Calu3 (cell line): ENCODE results near the gene MYO9A. TPM values are rescaled to one million over a fixed set of nuclear protein-coding genes. Genes with fewer than 3 reads are reported as not detected.

ENCODE experiments used
- BruUV-seq: library from RNA; stranded (reverse); fragments of 400-500 nt; replicated peaks from 2 replicates; lab custom pipeline; 2021; lab: Mats Ljungman, UMichigan
- CTCF ChIA-PET: fragments of 300-600 bp; sonication (Branson Sonifier 250); formaldehyde crosslinking; loops from one replicate; lab custom pipeline; 2022; ENCODE audit warnings: antibody characterized with exemption; lab: Charles Lee
- DNase-seq: peaks from one replicate; pipeline ENCODE4 v3.0.0; 2022
- H3K27ac Mint-ChIP-seq: one replicate; pipeline ENCODE4 v1.8.0; 2022; ENCODE audit warnings: mixed read lengths; ENCODE audit not compliant: unreplicated experiment
- H3K27me3 Mint-ChIP-seq: one replicate; pipeline ENCODE4 v1.8.0; 2022; ENCODE audit warnings: mixed read lengths; ENCODE audit not compliant: unreplicated experiment
- H3K36me3 Mint-ChIP-seq: one replicate; pipeline ENCODE4 v1.8.0; 2022; ENCODE audit warnings: mild to moderate bottlenecking, moderate library complexity, mixed read lengths; ENCODE audit not compliant: insufficient read depth, unreplicated experiment
- H3K4me1 Mint-ChIP-seq: one replicate; pipeline ENCODE4 v1.8.0; 2022; ENCODE audit warnings: mild to moderate bottlenecking, low read depth, mixed read lengths; ENCODE audit not compliant: unreplicated experiment
- H3K4me3 Mint-ChIP-seq: one replicate; pipeline ENCODE4 v1.8.0; 2022; ENCODE audit warnings: mild to moderate bottlenecking, low read depth, moderate library complexity, mixed read lengths; ENCODE audit not compliant: unreplicated experiment
- H3K9me3 Mint-ChIP-seq: one replicate; pipeline ENCODE4 v1.8.0; 2022; ENCODE audit warnings: low read depth, mixed read lengths; ENCODE audit not compliant: unreplicated experiment
- intact Hi-C: fragments of 100-400 bp; cut with micrococcal nuclease; formaldehyde crosslinking; loops from one replicate; pipeline ENCODE4 v1.10.0; 2022; ENCODE audit not compliant: unreplicated experiment
- total RNA-seq: library from RNA; stranded (reverse); gene quantifications from 2 replicates; pipeline ENCODE4 v1.2.3, GENCODE V29; 2022
- TF ChIP-seq, protein P1 (sequence below): fragments of 200-600 bp; IDR thresholded peaks from one replicate; pipeline ENCODE4 v1.8.0; 2022; ENCODE audit warnings: antibody characterized with exemption; ENCODE audit not compliant: unreplicated experiment

MYO9A gene
- total RNA-seq, 1 experiment from 2014 or later = 32.8 TPM

- Mint-ChIP-seq H3K36me3 (no peaks in the 10 kb centered on the region), H3K9me3 (no peaks in the 10 kb centered on the region), H3K4me1 (no peaks in the 10 kb centered on the region), H3K27me3 (no peaks in the 10 kb centered on the region), H3K4me3 (no peak overlapping the region), H3K27ac (no peak overlapping the region)
- intact Hi-C loops = no loop called here
- CTCF ChIA-PET = no interaction called here
- DNase-seq = no peak
- TF ChIP-seq, protein P1, sequence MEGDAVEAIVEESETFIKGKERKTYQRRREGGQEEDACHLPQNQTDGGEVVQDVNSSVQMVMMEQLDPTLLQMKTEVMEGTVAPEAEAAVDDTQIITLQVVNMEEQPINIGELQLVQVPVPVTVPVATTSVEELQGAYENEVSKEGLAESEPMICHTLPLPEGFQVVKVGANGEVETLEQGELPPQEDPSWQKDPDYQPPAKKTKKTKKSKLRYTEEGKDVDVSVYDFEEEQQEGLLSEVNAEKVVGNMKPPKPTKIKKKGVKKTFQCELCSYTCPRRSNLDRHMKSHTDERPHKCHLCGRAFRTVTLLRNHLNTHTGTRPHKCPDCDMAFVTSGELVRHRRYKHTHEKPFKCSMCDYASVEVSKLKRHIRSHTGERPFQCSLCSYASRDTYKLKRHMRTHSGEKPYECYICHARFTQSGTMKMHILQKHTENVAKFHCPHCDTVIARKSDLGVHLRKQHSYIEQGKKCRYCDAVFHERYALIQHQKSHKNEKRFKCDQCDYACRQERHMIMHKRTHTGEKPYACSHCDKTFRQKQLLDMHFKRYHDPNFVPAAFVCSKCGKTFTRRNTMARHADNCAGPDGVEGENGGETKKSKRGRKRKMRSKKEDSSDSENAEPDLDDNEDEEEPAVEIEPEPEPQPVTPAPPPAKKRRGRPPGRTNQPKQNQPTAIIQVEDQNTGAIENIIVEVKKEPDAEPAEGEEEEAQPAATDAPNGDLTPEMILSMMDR = no peak
- no TSS peak for BruUV-seq
Observed at GRCh38 chr15:72068856-72069255, 49.1 kb downstream of the MYO9A start.

GRCh38 chr15:72065801-72066200 is 52.1 kb downstream of the MYO9A start:
- intact Hi-C loops = no loop called here
- no peaks in the 10 kb centered on the region for H3K27me3 Mint-ChIP-seq
- CTCF ChIA-PET = no interaction called here

GRCh38 chr15:72063186-72063585 is 54.8 kb downstream of the MYO9A start:
- TF ChIP-seq, protein P1 = no peak
- H3K4me3 Mint-ChIP-seq = no peak overlapping the region
- BruUV-seq = no TSS peak
- H3K4me1 Mint-ChIP-seq = peaks cover 5% of the 10 kb centered on the region
- no peak overlapping the region for H3K27ac Mint-ChIP-seq
- intact Hi-C loops = no loop called here
- H3K36me3 Mint-ChIP-seq = no peaks in the 10 kb centered on the region
- CTCF ChIA-PET = no interaction called here
- no peak for DNase-seq
- no peaks in the 10 kb centered on the region for H3K27me3 Mint-ChIP-seq
- H3K9me3 Mint-ChIP-seq = no peaks in the 10 kb centered on the region

More at GRCh38 chr15:72065801-72066200, 52.1 kb downstream of the MYO9A start:
- H3K27ac Mint-ChIP-seq = no peak overlapping the region
- no peak for DNase-seq
- H3K4me1 Mint-ChIP-seq = peaks cover 5% of the 10 kb centered on the region
- no peaks in the 10 kb centered on the region for H3K36me3 Mint-ChIP-seq
- H3K9me3 Mint-ChIP-seq = no peaks in the 10 kb centered on the region
- BruUV-seq = no TSS peak
- TF ChIP-seq, protein P1 = no peak
- H3K4me3 Mint-ChIP-seq = no peak overlapping the region

DNA sequence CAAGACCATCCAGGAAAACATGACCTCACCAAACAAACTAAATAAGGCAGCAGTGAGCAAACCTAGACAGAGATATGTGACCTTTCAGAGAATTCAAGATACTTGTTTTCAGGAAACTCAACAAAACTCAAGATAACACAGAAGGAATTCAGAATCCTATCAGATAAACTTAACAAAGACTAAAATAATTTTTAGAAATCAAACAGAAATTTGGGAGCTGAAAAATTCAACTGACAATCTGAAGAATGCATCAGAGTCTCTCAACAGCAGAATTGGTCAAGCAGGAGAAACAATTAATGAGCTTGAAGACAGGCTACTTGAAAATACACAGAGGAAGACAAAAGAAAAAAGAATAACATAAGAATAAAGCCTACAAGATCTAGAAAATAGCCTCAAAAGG is 55.6 kb downstream of the MYO9A start:
- Mint-ChIP-seq H3K27ac (no peak overlapping the region), H3K4me3 (no peak overlapping the region), H3K4me1 (peaks cover 5% of the 10 kb centered on the region), H3K27me3 (no peaks in the 10 kb centered on the region), H3K36me3 (no peaks in the 10 kb centered on the region), H3K9me3 (no peaks in the 10 kb centered on the region)
- intact Hi-C loops = no loop called here
- CTCF ChIA-PET = no interaction called here
- BruUV-seq = no TSS peak
- DNase-seq = no peak
- TF ChIP-seq, protein P1 = no peak
